C4-2B (cell line): Measurements from ENCODE around the gene ATP8B4.

Experiments used
- ZFX ChIP-seq: fragments of 450-650 bp; IDR thresholded peaks from 2 replicates; pipeline ENCODE4 v1.6.1; 2017
- TF ChIP-seq, protein P1 (sequence below): fragments of 450-650 bp; conservative IDR thresholded peaks from 2 replicates; pipeline ENCODE4 v1.5.1; 2017; ENCODE audit warnings: mild to moderate bottlenecking

DNA sequence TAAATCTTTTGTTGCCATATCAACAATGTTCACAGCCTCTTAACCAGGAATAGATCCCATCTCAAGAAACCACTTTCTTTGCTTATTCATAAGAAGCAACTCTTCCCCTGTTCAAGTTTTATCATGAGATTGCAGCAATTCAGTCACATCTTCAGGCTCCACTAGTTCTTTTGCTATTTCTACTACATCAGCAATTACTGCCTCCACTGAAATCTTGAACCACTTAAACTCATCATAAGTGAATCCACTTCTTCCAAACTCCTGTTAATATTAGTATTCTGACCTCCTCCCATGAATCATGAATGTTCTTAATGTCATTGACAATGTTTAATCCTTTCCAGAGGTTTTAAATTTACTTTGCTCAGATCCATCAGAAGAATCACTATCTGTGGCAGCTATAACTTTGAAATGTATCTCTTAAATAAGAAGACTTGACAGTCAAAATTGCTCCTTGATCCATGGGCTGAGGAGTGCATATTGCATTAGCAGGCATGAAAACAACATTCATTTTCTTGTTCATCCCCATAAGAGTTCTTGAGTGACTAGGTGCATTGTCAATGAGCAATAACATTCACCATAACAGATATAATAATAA lies 292.3 kb downstream of the ATP8B4 start:
- TF ChIP-seq, protein P1, sequence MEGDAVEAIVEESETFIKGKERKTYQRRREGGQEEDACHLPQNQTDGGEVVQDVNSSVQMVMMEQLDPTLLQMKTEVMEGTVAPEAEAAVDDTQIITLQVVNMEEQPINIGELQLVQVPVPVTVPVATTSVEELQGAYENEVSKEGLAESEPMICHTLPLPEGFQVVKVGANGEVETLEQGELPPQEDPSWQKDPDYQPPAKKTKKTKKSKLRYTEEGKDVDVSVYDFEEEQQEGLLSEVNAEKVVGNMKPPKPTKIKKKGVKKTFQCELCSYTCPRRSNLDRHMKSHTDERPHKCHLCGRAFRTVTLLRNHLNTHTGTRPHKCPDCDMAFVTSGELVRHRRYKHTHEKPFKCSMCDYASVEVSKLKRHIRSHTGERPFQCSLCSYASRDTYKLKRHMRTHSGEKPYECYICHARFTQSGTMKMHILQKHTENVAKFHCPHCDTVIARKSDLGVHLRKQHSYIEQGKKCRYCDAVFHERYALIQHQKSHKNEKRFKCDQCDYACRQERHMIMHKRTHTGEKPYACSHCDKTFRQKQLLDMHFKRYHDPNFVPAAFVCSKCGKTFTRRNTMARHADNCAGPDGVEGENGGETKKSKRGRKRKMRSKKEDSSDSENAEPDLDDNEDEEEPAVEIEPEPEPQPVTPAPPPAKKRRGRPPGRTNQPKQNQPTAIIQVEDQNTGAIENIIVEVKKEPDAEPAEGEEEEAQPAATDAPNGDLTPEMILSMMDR = no peak
- TF ChIP-seq ZFX = no peak
